Suprapubic skin (tissue), 3 donors: Measurements from ENCODE around the gene GPHB5.

Experiments
- EP300 ChIP-seq: sonication (generic); formaldehyde crosslinking; IDR thresholded peaks from one replicate; pipeline ENCODE4 v1.6.1; 2017; ENCODE audit warnings: antibody characterized with exemption
- TF ChIP-seq, protein P1 (sequence below), 2 donors: fragments of 200-600 bp in 1 of 2; fragments of 450-650 bp in 1 of 2; sonication (generic) in 1 of 2; IDR thresholded peaks; one replicate each; pipeline ENCODE4 v1.5.1; 2016 to 2019; ENCODE audit warnings: antibody characterized with exemption in 2 of 2, mild to moderate bottlenecking in 1 of 2, moderate library complexity in 1 of 2

DNA sequence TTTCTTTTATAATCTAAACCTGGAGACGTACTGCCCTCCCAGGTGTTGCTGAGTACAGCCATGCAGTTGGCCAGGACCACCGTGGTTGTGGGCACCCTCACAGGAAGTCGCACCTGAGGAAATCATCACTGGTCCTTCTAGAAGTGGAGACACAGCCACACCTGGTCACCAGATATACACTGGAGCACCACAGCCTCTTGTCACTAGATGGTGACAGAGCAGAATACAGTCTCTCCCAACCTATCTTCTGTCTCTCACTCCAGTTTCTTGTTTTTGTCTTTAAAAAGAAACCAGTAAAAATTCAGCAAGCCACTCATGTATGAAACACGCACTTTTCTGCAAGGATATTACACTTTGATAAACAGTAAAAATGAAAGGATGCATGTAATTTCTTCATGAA, 43.1 kb upstream of the GPHB5 start:
- TF ChIP-seq, protein P1, sequence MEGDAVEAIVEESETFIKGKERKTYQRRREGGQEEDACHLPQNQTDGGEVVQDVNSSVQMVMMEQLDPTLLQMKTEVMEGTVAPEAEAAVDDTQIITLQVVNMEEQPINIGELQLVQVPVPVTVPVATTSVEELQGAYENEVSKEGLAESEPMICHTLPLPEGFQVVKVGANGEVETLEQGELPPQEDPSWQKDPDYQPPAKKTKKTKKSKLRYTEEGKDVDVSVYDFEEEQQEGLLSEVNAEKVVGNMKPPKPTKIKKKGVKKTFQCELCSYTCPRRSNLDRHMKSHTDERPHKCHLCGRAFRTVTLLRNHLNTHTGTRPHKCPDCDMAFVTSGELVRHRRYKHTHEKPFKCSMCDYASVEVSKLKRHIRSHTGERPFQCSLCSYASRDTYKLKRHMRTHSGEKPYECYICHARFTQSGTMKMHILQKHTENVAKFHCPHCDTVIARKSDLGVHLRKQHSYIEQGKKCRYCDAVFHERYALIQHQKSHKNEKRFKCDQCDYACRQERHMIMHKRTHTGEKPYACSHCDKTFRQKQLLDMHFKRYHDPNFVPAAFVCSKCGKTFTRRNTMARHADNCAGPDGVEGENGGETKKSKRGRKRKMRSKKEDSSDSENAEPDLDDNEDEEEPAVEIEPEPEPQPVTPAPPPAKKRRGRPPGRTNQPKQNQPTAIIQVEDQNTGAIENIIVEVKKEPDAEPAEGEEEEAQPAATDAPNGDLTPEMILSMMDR (IDR thresholded peaks at IDR 0.05), result no peak
- TF ChIP-seq EP300, result no peak
